ENCODE data around the gene APBB2. TPM values are rescaled to one million over a fixed set of nuclear protein-coding genes. Genes with fewer than 3 reads are reported as not detected.

Gene APBB2
- total RNA-seq, 2 experiments from 2014 or later = 3.1 to 5.5 TPM

DNA sequence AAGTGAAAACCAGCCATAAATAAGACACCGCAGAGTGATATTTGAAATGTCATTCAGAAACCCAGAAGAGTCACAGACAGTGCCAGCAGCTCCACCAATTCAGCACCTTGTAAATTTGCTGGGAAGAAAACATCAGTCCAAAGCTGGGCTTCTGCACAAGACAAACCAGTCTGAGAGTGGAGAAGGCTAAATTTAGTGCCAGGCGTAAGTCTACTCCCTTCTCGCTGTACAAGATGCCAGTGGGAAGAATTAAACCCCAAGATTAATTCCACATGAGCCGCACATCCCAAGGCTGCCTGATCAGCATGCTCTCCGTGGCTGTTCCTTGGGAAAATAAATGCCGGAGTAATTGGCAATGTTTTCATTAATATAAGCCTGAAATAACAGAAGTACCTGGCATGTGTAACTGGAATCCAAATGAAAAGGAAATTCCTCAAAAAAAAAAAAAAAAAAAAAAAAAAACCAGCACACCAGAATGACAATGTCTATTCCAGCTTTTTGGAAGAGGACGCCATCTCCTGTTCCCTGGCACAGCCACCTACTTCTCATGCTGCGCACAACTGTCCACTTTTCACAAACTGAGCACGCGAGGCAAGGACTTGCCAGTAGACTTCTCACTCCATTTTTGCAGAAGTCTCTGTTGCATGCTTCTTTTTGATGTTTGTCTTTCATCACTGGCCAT lies 369.0 kb downstream of the APBB2 start:
- Mint-ChIP-seq H3K9me3 (no peaks in the 10 kb centered on the region), H3K4me1 (peaks cover 6% of the 10 kb centered on the region), H3K27me3 (peaks cover 4% of the 10 kb centered on the region), H3K4me3 (no peak overlapping the region), H3K27ac (no peak overlapping the region), H3K36me3 (no peaks in the 10 kb centered on the region)
- DNase-seq = no peak

DNA sequence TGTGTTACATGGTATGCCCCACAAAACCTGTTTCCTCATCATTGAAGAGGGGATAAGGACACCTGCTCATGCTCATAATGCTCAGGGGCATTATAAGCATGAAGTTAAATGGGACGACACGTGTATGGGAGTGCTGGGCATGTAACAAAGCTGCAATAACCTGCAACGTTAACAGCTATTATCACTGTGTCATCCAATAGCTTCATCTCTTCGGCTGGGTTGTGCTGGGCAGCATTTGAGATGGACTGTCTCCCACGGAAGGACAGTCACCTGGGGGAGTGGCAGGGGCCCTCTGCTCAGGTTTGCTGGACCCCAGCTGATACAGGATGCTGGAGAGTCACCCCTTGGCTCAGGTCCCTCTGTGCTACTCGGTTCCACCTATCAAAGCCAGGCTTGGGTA lies 370.1 kb downstream of the APBB2 start:
- Mint-ChIP-seq H3K27me3 (peaks cover 4% of the 10 kb centered on the region), H3K27ac (no peak overlapping the region), H3K4me3 (no peak overlapping the region), H3K9me3 (no peaks in the 10 kb centered on the region), H3K4me1 (peaks cover 6% of the 10 kb centered on the region), H3K36me3 (no peaks in the 10 kb centered on the region)
- DNase-seq = no peak

DNA sequence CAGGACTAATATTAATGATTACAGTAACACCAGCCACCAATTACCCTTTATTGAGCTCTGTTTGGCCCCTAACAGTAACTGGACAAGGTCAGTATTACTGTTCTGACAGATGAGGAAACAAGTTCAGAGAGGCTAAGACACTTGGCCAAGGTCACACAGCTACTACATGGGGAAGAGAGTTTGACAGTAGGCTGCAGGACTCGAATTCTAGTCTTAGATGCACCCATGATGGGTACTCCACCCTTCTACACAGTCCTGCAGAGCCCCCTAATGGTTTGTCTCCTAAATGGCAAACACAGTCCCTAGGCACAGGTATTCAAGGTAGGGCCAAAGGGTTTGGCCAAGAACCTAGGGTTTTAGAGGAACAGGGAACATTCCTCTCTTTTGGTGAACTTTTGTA lies 370.6 kb downstream of the APBB2 start:
- Mint-ChIP-seq H3K4me3 (no peak overlapping the region), H3K36me3 (no peaks in the 10 kb centered on the region), H3K4me1 (peaks cover 6% of the 10 kb centered on the region), H3K27ac (no peak overlapping the region), H3K27me3 (peaks cover 4% of the 10 kb centered on the region), H3K9me3 (no peaks in the 10 kb centered on the region)
- peak; percentile 11 for DNase-seq

DNA sequence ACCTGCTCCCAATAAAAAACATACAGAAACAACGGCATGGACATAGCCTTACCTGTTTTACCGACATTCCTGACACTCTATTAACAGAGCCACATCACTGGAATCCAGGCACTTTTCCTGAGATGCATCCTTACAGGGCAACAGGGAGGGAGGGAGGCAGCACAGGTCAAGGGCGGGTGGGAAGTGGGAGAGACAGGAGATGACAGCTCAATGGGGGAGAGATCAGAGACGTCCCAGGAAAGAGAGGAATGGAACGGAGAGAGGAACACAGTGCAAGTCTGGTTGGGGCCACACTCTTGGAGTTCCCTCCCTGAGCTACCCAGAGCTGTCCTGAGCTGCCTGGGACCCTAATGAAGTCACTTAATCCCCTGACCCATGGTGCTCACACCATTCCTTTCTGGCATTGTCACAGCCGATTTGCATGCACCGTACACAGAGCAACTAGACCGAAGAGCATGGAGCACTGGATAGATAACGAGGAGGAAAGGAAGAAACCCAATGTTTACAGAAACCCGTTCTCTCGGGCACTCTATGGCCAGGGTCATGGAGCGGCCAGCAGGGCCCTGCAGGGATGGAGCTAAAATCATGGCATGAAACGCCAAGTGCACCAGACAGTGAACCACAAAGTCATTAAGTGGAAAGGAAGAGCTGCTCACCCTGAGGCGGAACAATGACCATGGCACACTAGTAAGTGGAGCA lies 371.5 kb downstream of the APBB2 start:
- H3K4me1 Mint-ChIP-seq = peaks cover 6% of the 10 kb centered on the region
- no peaks in the 10 kb centered on the region for H3K36me3 Mint-ChIP-seq
- DNase-seq = no peak
- H3K9me3 Mint-ChIP-seq = no peaks in the 10 kb centered on the region
- H3K27me3 Mint-ChIP-seq = peaks cover 4% of the 10 kb centered on the region
- H3K4me3 Mint-ChIP-seq = no peak overlapping the region
- no peak overlapping the region for H3K27ac Mint-ChIP-seq

DNA sequence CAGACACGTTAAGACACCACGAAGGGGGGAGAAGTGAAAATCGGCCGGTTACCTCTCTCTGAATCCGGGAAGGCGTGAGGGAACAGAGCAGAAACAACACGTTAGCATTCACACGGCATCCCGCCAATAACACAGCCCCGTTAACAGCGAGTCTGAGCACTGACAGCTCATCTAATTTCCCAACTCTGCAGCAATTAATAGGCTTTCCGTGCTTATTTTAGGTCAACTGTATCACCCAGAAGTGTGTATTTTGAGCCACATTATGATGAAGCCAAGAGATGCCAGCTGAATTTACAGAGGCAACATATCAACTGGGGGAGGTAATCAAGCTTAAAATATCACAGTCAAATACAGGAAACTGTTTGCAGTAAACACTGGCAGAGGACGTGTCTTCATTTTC lies 372.0 kb downstream of the APBB2 start:
- no peaks in the 10 kb centered on the region for H3K9me3 Mint-ChIP-seq
- DNase-seq = no peak
- H3K36me3 Mint-ChIP-seq = no peaks in the 10 kb centered on the region
- H3K4me3 Mint-ChIP-seq = no peak overlapping the region
- H3K27me3 Mint-ChIP-seq = peaks cover 4% of the 10 kb centered on the region
- no peak overlapping the region for H3K27ac Mint-ChIP-seq
- peaks cover 6% of the 10 kb centered on the region for H3K4me1 Mint-ChIP-seq

DNA sequence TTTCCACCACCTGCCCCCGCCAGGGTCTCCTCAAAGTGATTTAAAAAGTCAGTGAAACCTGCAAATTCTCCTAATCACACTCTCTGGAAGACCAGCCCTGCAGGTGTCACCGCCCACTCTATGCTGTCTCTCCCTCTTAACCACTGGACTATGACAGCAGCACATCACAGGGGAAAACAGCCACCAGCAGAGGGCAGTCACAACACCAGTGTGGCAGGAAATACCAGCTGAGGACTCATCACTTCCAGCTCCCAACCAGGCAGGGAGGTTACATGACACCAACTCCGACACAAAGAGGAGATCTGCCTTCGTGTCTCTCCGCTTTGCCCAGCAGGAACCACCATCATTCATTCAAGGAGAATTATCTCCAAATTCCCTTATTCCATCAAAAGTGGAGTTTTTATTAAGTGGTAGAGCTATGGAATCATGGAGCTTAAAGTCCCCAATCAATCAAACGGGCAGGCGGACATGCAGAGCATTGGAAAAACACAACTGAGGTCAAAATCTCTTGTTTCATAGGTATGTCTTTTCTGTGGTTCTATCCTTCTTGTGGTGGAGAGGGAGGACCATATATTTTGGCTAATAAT lies 373.3 kb downstream of the APBB2 start:
- Mint-ChIP-seq H3K36me3 (no peaks in the 10 kb centered on the region), H3K4me1 (peaks cover 8% of the 10 kb centered on the region), H3K4me3 (no peak overlapping the region), H3K27me3 (peaks cover 4% of the 10 kb centered on the region), H3K9me3 (no peaks in the 10 kb centered on the region), H3K27ac (no peak overlapping the region)
- DNase-seq = peak; percentile 76

DNA sequence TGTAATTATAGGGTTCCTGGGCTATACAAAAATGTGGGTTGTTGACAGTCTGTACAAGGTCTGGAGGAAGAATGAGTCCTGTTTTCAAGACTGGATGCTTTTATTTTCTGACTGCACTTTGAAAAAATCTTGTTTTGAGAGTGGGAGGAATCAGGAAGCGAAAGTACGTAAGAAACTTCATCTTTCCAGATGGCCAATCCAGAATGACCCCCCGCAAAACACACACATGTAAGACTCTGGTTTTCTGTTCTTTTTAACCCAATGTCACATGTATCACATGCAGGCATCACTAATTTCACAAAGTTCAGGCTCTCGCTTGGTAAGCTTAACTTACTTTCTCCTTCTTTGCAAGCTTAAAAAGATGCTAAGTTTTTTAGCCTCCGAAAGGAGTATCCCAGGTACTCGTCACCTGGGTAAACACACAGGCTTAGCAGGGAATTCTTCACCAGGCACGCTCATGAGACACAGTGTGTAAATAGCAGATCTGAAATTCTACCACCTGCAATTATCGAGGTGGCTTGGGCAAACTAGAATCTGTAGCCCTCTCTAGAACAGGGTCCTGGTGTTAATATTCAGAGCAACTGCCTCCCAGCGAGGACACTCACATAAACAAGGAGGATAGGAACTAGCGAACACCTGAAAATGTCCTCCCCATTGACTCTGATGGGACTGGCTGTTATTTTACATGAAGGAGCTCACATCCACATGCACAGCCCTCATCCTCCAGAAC lies 373.9 kb downstream of the APBB2 start:
- Mint-ChIP-seq H3K27ac (no peak overlapping the region), H3K4me1 (peaks cover 8% of the 10 kb centered on the region), H3K27me3 (peaks cover 4% of the 10 kb centered on the region), H3K9me3 (no peaks in the 10 kb centered on the region), H3K36me3 (no peaks in the 10 kb centered on the region), H3K4me3 (no peak overlapping the region)
- DNase-seq = no peak

DNA sequence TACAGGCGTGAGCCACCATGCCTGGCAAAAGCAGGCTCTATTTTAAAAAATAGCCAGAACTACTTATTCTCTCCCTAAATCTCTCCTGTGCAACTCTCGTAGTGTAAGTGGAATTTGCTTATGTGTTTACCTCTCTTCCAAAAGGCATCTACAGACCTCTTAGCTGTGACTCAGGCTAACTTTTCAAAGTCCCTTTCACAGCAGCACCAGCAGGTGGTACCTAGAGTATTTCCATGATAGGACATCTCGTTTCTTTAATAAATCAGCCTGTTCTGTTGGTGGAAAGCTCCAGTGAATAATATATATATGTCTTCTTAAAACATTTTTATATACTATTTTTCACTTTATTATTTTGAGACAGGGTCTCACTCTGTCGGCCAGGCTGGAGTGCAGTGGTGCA lies 375.6 kb downstream of the APBB2 start:
- peaks cover 8% of the 10 kb centered on the region for H3K4me1 Mint-ChIP-seq
- no peaks in the 10 kb centered on the region for H3K36me3 Mint-ChIP-seq
- H3K27me3 Mint-ChIP-seq = peaks cover 4% of the 10 kb centered on the region
- H3K9me3 Mint-ChIP-seq = no peaks in the 10 kb centered on the region
- H3K27ac Mint-ChIP-seq = no peak overlapping the region
- no peak for DNase-seq
- no peak overlapping the region for H3K4me3 Mint-ChIP-seq

DNA sequence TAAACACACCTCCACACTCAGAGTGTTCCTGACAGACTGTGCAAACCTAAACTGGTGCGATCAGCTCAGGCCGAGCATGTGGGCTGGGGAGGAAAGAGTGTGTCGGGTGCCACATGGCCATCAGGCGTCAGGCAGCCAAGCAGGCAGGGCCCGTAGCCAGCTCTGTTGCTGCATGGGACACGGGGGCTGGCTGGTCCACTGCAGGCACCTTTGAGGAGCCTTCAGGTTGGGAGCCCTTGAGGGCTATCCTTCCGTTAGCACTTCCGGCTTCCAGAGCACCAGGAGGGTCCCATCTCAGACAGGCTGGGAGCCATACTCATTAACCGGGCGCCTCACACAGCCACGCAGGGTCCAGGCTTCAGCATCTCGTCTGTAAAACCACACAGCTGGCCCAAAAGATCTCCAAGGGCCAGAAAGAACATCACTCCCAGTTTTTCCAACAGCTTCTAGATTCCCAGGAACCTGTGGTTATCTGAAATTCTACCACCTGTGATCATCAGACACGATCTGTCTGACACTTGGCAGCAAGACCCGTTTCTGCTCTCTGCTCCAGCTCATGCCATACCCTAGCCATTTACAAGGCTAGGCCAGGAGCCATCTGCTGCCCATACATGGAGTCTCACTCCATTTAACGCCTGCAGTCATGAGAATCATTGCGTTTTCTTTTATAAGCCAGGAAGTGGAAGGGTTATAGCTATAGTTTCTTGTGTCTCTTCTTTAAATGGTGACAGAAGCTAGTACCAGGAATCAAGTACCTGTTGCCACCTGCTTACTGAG lies 377.1 kb downstream of the APBB2 start:
- DNase-seq = no peak
- H3K9me3 Mint-ChIP-seq = no peaks in the 10 kb centered on the region
- H3K27me3 Mint-ChIP-seq = peaks cover 4% of the 10 kb centered on the region
- H3K27ac Mint-ChIP-seq = no peak overlapping the region
- peaks cover 8% of the 10 kb centered on the region for H3K4me1 Mint-ChIP-seq
- no peak overlapping the region for H3K4me3 Mint-ChIP-seq
- H3K36me3 Mint-ChIP-seq = no peaks in the 10 kb centered on the region

DNA sequence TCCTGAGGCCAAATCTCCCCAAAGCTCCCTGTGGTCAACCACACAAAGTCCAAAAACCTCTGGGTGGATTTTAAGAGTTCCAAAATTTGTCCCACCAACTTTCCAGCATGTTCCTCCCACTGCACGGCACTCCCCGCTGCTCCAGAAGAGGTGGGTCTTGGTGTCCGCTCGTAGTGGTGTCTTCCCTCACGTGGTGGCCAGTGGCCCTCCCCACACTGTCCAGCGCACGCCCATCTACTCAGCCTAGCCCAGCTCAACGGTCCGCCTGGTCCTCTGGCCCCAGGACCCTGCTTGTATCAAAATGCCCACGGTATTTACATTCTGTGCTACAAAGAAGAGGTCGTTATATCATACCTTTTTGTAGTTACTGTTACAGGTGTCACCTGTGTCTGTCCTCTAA lies 381.1 kb downstream of the APBB2 start:
- H3K27ac Mint-ChIP-seq = no peak overlapping the region
- no peak for DNase-seq

DNA sequence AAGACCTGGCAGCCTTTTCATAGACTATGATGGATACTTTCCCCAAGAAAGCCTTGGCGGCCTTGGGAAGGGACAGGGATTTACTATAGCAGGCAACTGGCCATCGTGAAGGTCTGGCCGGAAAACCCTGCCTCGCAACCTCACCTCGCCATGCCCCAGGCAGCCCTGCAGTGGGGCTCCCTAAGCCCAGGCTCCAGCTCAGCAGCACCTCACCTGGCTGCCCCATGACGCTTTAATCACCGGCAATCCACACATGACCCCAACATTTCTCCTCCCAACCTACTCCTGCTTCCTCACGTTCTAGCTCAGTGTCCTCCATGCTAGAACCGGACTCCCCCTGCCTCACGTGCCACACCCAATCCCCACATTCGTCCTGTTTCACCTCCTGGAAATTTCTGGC lies 382.2 kb downstream of the APBB2 start:
- H3K36me3 Mint-ChIP-seq = peaks cover 2% of the 10 kb centered on the region
- H3K27ac Mint-ChIP-seq = no peak overlapping the region
- H3K27me3 Mint-ChIP-seq = peaks cover 3% of the 10 kb centered on the region
- no peak overlapping the region for H3K4me3 Mint-ChIP-seq
- no peak for DNase-seq
- peaks cover 3% of the 10 kb centered on the region for H3K4me1 Mint-ChIP-seq
- peaks cover 1% of the 10 kb centered on the region for H3K9me3 Mint-ChIP-seq

More for the DNA sequence above, 381.1 kb downstream of the APBB2 start:
- H3K4me3 Mint-ChIP-seq = no peak overlapping the region
- peaks cover under 1% of the 10 kb centered on the region for H3K36me3 Mint-ChIP-seq
- H3K9me3 Mint-ChIP-seq = no peaks in the 10 kb centered on the region
- peaks cover 3% of the 10 kb centered on the region for H3K27me3 Mint-ChIP-seq
- H3K4me1 Mint-ChIP-seq = peaks cover 3% of the 10 kb centered on the region

DNA sequence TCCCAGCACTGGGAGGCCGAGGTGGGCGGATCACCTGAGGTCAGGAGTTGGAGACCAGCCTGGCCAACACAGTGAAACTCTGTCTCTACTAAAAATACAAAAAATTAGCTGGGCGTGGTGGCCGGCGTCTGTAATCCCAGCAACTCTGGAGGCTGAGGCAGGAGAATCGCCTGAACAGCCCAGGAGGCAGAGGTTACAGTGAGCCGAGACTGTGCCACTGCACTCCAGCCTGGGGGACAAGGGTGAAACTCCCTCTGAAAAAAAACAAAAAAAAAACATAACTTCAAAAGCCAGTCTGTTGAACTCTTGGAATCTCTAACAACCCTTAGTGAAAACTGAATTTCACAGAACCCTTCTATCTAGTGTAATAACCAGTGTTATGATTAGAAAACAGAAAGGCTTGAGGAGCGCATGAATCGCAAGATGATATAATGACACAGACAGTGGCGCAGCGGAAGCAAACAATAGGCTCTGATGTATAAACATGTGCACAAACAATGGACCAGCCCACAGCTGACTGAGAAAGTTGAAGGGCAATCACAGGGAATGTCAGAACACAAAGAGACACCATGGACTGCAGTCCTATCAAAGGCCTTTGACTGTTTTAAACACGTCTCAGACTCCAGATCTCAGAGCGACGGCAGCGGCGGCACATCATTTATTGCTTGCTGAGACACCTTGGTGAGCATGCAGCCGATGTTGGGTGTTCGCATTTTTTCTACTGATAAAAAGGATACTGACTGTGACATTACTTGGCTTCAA lies 383.0 kb downstream of the APBB2 start:
- peaks cover 3% of the 10 kb centered on the region for H3K27me3 Mint-ChIP-seq

DNA sequence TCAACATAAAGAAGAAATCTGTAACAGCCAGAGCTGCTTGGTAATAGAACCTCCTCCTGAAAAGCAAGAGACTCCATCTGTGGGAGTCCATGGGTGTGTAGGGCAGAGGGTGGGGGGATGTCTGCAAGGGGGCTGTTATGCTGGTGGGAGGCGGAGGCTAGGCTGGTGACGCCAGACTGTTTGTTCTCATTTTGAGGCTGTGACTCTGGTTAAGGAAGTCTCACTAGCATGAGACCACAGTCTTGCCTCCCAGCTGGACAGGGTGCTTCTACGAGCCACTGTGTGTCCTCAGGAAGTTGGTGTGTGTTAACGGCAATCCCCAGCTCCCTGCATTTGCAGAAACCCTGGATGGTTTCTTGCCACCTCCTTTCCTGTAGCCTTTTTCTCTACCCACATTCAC lies 384.8 kb downstream of the APBB2 start:
- Mint-ChIP-seq H3K27ac (no peak overlapping the region), H3K4me3 (no peak overlapping the region), H3K27me3 (peaks cover 3% of the 10 kb centered on the region), H3K9me3 (peaks cover 1% of the 10 kb centered on the region), H3K4me1 (no peaks in the 10 kb centered on the region), H3K36me3 (peaks cover 2% of the 10 kb centered on the region)
- no peak for DNase-seq

More for the DNA sequence above, 383.0 kb downstream of the APBB2 start:
- H3K36me3 Mint-ChIP-seq = peaks cover 2% of the 10 kb centered on the region
- H3K9me3 Mint-ChIP-seq = peaks cover 1% of the 10 kb centered on the region
- H3K4me1 Mint-ChIP-seq = no peaks in the 10 kb centered on the region
- DNase-seq = no peak
- no peak overlapping the region for H3K27ac Mint-ChIP-seq
- H3K4me3 Mint-ChIP-seq = no peak overlapping the region

DNA sequence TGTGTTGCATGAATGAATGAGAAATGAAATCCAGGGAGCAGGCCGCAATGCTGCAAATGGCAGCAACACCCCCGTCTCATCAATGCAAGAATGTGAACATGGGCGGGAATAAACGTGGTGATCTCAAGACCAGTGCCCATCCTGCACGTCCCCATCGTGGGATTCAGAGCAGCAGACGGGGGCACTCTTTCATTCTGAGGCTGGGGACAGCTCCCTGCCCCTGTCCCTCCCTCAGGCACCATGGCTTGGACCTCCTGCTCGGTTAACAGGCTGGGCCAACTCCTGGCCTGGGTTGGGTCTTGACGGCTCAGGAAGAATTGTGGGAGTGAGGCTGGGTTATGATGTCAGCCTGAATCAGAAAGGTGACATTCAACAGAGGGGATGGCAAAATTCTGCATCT lies 385.7 kb downstream of the APBB2 start:
- no peak overlapping the region for H3K4me3 Mint-ChIP-seq
- DNase-seq = no peak
- peaks cover 3% of the 10 kb centered on the region for H3K27me3 Mint-ChIP-seq
- peaks cover 1% of the 10 kb centered on the region for H3K9me3 Mint-ChIP-seq
- H3K4me1 Mint-ChIP-seq = no peaks in the 10 kb centered on the region
- peaks cover 2% of the 10 kb centered on the region for H3K36me3 Mint-ChIP-seq
- H3K27ac Mint-ChIP-seq = no peak overlapping the region

All from activated naive CD8-positive, alpha-beta T cell treated with anti-CD3 and anti-CD28 coated beads for 36 hours (primary cell).